Measurements from ENCODE around the gene CALR3. TPM values are rescaled to one million over a fixed set of nuclear protein-coding genes. Genes with fewer than 3 reads are reported as not detected.
A peak's percentile ranks its signal among the peaks of the same experiment; 100 is the strongest.

The CALR3 gene
- total and polyA plus RNA-seq, 7 experiments from 2014 or later, result not detected

DNA sequence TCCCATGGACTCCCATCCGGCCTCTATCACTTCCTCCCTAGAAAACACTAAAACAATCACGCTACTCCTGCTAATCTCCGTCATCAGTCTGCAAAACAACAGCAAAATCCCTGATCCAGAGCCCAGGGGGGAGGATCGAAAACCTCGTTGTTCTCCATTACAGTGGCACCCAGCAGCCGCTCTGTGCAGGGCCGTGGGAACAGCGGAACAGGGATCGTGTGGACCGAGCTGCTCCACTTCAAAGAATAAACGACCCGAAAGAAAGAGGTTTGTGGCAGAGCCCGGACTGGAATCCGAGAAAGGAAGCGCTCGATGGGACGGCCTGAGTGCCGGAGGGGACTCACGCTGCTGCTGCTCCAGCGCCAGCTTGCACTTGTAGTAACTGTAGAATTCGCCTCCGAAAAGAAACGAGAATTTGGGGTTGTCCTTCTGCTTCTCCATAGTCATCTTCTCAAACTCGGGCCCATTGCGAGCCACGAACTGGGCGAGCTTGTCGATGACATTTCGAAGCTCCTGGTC, 45.6 kb upstream of the CALR3 start:
- POLR2A ChIA-PET, result interaction anchor here (0.6 to 3.8 kb wide), 6 partner anchors 26 to 88 kb away, joined by 3 to 27 read pairs (median 4); partner anchors contain the start of genes MED26 and SLC35E1
- H3K4me1 ChIP-seq (ENCODE audit: control insufficient read depth in 2 of 2, insufficient read depth in 2 of 2, low read length in 2 of 2), result peaks cover 25 to 39% of the 10 kb centered on the region in 2 donors
- H3K27ac Mint-ChIP-seq, result peak overlapping the region; percentile 54 to 95 (median 84)
- peak overlapping the region; percentile 91 for H3K27ac ChIP-seq (ENCODE audit: low read depth, low read length)
- no peaks in the 10 kb centered on the region for H3K27me3 Mint-ChIP-seq
- peaks cover 0 to 34% (median 8%) of the 10 kb centered on the region in 5 donors for H3K36me3 Mint-ChIP-seq
- peaks cover 0 to 36% (median 4%) of the 10 kb centered on the region in 3 experiments for H3K36me3 ChIP-seq (ENCODE audit: control insufficient read depth in 2 of 3, insufficient read depth in 3 of 3, low read length in 3 of 3)
- no peak for DNase-seq
- peak overlapping the region; percentile 90 for H3K4me3 ChIP-seq (ENCODE audit: low read length)
- CTCF ChIA-PET, result no interaction called here
- ATAC-seq, result peak; percentile 1
- H3K9me3 ChIP-seq (ENCODE audit: control insufficient read depth in 2 of 3, low read length in 3 of 3), result no peaks in the 10 kb centered on the region
- intact Hi-C loops (cut with micrococcal nuclease), result loop anchor here (1.0 to 5.0 kb wide), 10 partner anchors 25 to 686 kb away; partner anchors contain the start of genes C19orf44 (in 2 of the 2), CALR3 (in 2 of the 2), MED26 (in 2 of the 2) and SLC35E1 (in 2 of the 2)
- H3K27me3 ChIP-seq (ENCODE audit: control insufficient read depth in 2 of 2, insufficient read depth in 2 of 2, low read length in 2 of 2), result no peaks in the 10 kb centered on the region
- H3K9me3 Mint-ChIP-seq, result no peaks in the 10 kb centered on the region
- peaks cover 48 to 71% (median 57%) of the 10 kb centered on the region in 7 donors for H3K4me1 Mint-ChIP-seq
- H3K4me3 Mint-ChIP-seq, result peak overlapping the region; percentile 82 to 95 (median 92)

DNA sequence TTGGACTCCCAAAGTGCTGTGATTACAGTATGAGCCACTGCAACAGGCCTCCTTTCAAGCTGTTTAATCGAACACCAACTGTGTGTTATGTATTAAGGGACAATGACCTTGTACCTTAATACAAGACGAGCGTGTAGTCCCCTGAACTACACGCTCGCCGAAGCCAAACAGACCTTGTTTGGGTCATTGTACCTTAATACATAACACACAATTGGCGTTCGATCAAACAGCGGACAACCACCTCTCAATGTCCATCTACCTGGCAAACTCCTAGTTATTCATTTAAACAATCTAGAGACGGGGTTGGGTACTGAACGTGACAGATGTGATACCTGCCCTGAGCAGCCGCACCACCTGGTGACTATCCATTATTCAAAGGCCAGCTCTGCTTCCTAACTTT, 45.0 kb upstream of the CALR3 start:
- Histone ChIP-seq H3K9me3 (ENCODE audit: control insufficient read depth in 2 of 3, low read length in 3 of 3) (no peaks in the 10 kb centered on the region), H3K27me3 (ENCODE audit: control insufficient read depth in 2 of 2, insufficient read depth in 2 of 2, low read length in 2 of 2) (no peaks in the 10 kb centered on the region), H3K27ac (ENCODE audit: low read depth, low read length) (peak overlapping the region; percentile 91), H3K4me3 (ENCODE audit: low read length) (peak overlapping the region; percentile 90), H3K4me1 (ENCODE audit: control insufficient read depth in 2 of 2, insufficient read depth in 2 of 2, low read length in 2 of 2) (peaks cover 25 to 39% of the 10 kb centered on the region in 2 donors), H3K36me3 (ENCODE audit: control insufficient read depth in 2 of 3, insufficient read depth in 3 of 3, low read length in 3 of 3) (peaks cover 0 to 42% (median 4%) of the 10 kb centered on the region in 3 experiments)
- Mint-ChIP-seq H3K36me3 (peaks cover 0 to 35% (median 8%) of the 10 kb centered on the region in 5 donors), H3K27ac (peak overlapping the region in 8 of 9 donors; percentile 36 to 93 (median 82)), H3K9me3 (no peaks in the 10 kb centered on the region), H3K27me3 (no peaks in the 10 kb centered on the region), H3K4me1 (peaks cover 48 to 71% (median 57%) of the 10 kb centered on the region in 7 donors), H3K4me3 (peak overlapping the region; percentile 82 to 95 (median 92))
- intact Hi-C loops (cut with micrococcal nuclease), result loop anchor here (5.0 kb wide), 2 partner anchors 69 to 686 kb away; partner anchors contain the start of genes EPS15L1 (in 1 of the 2) and OCEL1 (in 1 of the 2)
- DNase-seq, result no peak
- CTCF ChIA-PET, result no interaction called here
- ATAC-seq, result no peak
- POLR2A ChIA-PET, result interaction anchor here (1.1 to 3.8 kb wide), 4 partner anchors 27 to 86 kb away, joined by 3 to 27 read pairs (median 4); partner anchors contain the start of gene SLC35E1

GRCh38 chr19:16537111-16537510, 41.1 kb upstream of the CALR3 start:
- peaks cover 0 to 78% (median 5%) of the 10 kb centered on the region in 3 experiments for H3K36me3 ChIP-seq (ENCODE audit: control insufficient read depth in 2 of 3, insufficient read depth in 3 of 3, low read length in 3 of 3)
- no peaks in the 10 kb centered on the region for H3K9me3 Mint-ChIP-seq
- H3K27ac ChIP-seq (ENCODE audit: low read depth, low read length), result no peak overlapping the region
- intact Hi-C loops (cut with micrococcal nuclease), result no loop called here
- H3K27me3 ChIP-seq (ENCODE audit: control insufficient read depth in 2 of 2, insufficient read depth in 2 of 2, low read length in 2 of 2), result no peaks in the 10 kb centered on the region
- no peak for ATAC-seq
- H3K9me3 ChIP-seq (ENCODE audit: control insufficient read depth in 2 of 3, low read length in 3 of 3), result no peaks in the 10 kb centered on the region
- peak overlapping the region in 1 of 9 donors; percentile 33 for H3K27ac Mint-ChIP-seq
- H3K4me1 Mint-ChIP-seq, result peaks cover 32 to 47% (median 38%) of the 10 kb centered on the region in 7 donors
- POLR2A ChIA-PET, result interaction anchor here (0.9 kb wide), 1 partner anchor 8 kb away, joined by 7 read pairs; no protein-coding TSS in a partner anchor
- CTCF ChIA-PET, result no interaction called here
- H3K4me3 ChIP-seq (ENCODE audit: low read length), result no peak overlapping the region
- DNase-seq, result no peak
- H3K36me3 Mint-ChIP-seq, result peaks cover 0 to 30% (median 7%) of the 10 kb centered on the region in 5 donors
- H3K4me1 ChIP-seq (ENCODE audit: control insufficient read depth in 2 of 2, insufficient read depth in 2 of 2, low read length in 2 of 2), result peaks cover 13 to 23% of the 10 kb centered on the region in 2 donors
- no peaks in the 10 kb centered on the region for H3K27me3 Mint-ChIP-seq
- H3K4me3 Mint-ChIP-seq, result peak overlapping the region in 1 of 10 donors; percentile 66

GRCh38 chr19:16536130-16536529, 40.2 kb upstream of the CALR3 start:
- H3K27ac ChIP-seq (ENCODE audit: low read depth, low read length), result no peak overlapping the region
- no peak overlapping the region for H3K4me3 ChIP-seq (ENCODE audit: low read length)
- Mint-ChIP-seq H3K4me3 (no peak overlapping the region), H3K27me3 (no peaks in the 10 kb centered on the region), H3K4me1 (peaks cover 26 to 40% (median 33%) of the 10 kb centered on the region in 7 donors), H3K36me3 (peaks cover 0 to 36% (median 4%) of the 10 kb centered on the region in 5 donors), H3K9me3 (no peaks in the 10 kb centered on the region), H3K27ac (no peak overlapping the region)
- DNase-seq (no peak), ATAC-seq (no peak)
- intact Hi-C loops (cut with micrococcal nuclease), result no loop called here
- no peaks in the 10 kb centered on the region for H3K27me3 ChIP-seq (ENCODE audit: control insufficient read depth in 2 of 2, insufficient read depth in 2 of 2, low read length in 2 of 2)
- ChIA-PET POLR2A (no interaction called here), CTCF (no interaction called here)
- H3K4me1 ChIP-seq (ENCODE audit: control insufficient read depth in 2 of 2, insufficient read depth in 2 of 2, low read length in 2 of 2), result peaks cover 7 to 19% of the 10 kb centered on the region in 2 donors
- H3K36me3 ChIP-seq (ENCODE audit: control insufficient read depth in 2 of 3, insufficient read depth in 3 of 3, low read length in 3 of 3), result peaks cover 0 to 84% (median 14%) of the 10 kb centered on the region in 3 experiments
- H3K9me3 ChIP-seq (ENCODE audit: control insufficient read depth in 2 of 3, low read length in 3 of 3), result no peaks in the 10 kb centered on the region

DNA sequence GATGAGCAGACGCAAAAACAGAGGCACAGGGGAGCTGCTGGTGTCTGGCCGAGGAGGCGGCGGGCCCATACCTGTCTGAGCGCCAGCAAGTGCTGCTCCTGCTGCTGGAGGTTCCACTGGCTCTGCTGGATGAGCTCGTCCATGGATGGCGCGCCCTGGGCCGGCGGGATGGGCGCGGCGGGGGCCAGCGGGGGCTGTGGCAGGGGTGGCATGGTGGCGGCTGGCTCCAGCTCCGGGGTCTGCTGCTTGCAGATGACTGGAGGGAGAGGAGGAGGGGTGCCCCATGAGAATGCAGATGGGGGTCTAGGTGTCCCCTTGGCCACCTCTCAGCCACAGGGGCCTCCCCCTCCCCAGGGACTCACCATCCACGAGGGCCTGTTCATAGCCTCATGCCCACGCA, 39.4 kb upstream of the CALR3 start:
- H3K27ac ChIP-seq (ENCODE audit: low read depth, low read length), result no peak overlapping the region
- Mint-ChIP-seq H3K4me1 (peaks cover 24 to 33% (median 30%) of the 10 kb centered on the region in 7 donors), H3K4me3 (no peak overlapping the region), H3K27ac (peak overlapping the region in 1 of 9 donors; percentile 9), H3K36me3 (peaks cover 0 to 37% (median 4%) of the 10 kb centered on the region in 5 donors), H3K27me3 (no peaks in the 10 kb centered on the region), H3K9me3 (no peaks in the 10 kb centered on the region)
- DNase-seq (no peak), ATAC-seq (no peak)
- H3K4me1 ChIP-seq (ENCODE audit: control insufficient read depth in 2 of 2, insufficient read depth in 2 of 2, low read length in 2 of 2), result peaks cover 0 to 11% of the 10 kb centered on the region in 2 donors
- ChIA-PET POLR2A (no interaction called here), CTCF (no interaction called here)
- no peaks in the 10 kb centered on the region for H3K27me3 ChIP-seq (ENCODE audit: control insufficient read depth in 2 of 2, insufficient read depth in 2 of 2, low read length in 2 of 2)
- H3K4me3 ChIP-seq (ENCODE audit: low read length), result no peak overlapping the region
- no peaks in the 10 kb centered on the region for H3K9me3 ChIP-seq (ENCODE audit: control insufficient read depth in 2 of 3, low read length in 3 of 3)
- H3K36me3 ChIP-seq (ENCODE audit: control insufficient read depth in 2 of 3, insufficient read depth in 3 of 3, low read length in 3 of 3), result peaks cover 0 to 92% (median 22%) of the 10 kb centered on the region in 3 experiments
- intact Hi-C loops (cut with micrococcal nuclease), result no loop called here

DNA sequence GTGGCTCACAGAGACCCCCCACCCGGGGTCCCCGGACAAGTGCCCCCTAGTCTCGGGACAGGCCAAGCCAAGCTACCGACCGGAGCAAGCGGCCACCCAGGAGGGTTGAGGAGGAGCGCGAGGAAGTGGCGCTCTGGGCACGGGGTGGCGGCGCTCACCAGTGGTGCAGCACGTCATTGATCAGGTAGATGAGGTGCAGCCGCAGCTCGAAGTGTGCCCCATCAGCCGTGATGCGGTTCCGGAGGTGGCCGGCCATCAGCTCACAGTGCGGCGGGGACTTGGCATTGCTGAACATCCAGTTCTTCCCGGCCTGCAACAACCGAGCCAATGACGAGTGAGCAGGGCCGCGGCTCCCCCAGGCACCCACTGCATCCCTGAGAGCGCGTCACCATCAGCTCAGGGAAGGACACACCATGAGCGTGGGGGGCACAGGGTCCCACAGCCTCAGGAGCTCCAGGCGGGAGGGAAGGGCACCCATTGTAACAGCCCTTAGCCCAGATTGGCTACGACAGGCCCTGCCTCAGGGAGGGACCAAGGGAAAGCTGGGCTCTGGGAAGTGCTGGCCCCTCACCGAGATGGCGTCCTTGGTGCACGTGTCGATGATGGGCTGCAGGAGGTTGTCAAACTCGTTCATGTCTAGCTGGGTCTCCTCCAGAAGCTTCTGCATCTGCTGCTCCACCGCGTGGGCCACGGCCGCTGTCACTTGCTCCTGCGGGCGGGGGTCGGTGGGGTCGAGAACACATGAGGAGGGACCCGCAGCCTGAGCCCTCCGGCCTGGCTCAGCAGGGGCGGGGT, 36.7 kb upstream of the CALR3 start:
- DNase-seq (no peak), ATAC-seq (no peak)
- no peak overlapping the region for H3K4me3 Mint-ChIP-seq
- no peak overlapping the region for H3K4me3 ChIP-seq (ENCODE audit: low read length)
- CTCF ChIA-PET, result no interaction called here
- H3K9me3 Mint-ChIP-seq, result no peaks in the 10 kb centered on the region
- H3K27ac ChIP-seq (ENCODE audit: low read depth, low read length), result no peak overlapping the region
- no peaks in the 10 kb centered on the region for H3K4me1 ChIP-seq (ENCODE audit: control insufficient read depth in 2 of 2, insufficient read depth in 2 of 2, low read length in 2 of 2)
- no peak overlapping the region for H3K27ac Mint-ChIP-seq
- H3K36me3 Mint-ChIP-seq, result peaks cover 0 to 35% (median 10%) of the 10 kb centered on the region in 5 donors
- H3K27me3 ChIP-seq (ENCODE audit: control insufficient read depth in 2 of 2, insufficient read depth in 2 of 2, low read length in 2 of 2), result no peaks in the 10 kb centered on the region
- POLR2A ChIA-PET, result no interaction called here
- H3K9me3 ChIP-seq (ENCODE audit: control insufficient read depth in 2 of 3, low read length in 3 of 3), result no peaks in the 10 kb centered on the region
- intact Hi-C loops (cut with micrococcal nuclease), result no loop called here
- peaks cover 5 to 8% (median 6%) of the 10 kb centered on the region in 7 donors for H3K4me1 Mint-ChIP-seq
- H3K36me3 ChIP-seq (ENCODE audit: control insufficient read depth in 2 of 3, insufficient read depth in 3 of 3, low read length in 3 of 3), result peaks cover 0 to 99% (median 31%) of the 10 kb centered on the region in 3 experiments
- no peaks in the 10 kb centered on the region for H3K27me3 Mint-ChIP-seq
